SHP77 treated with DMSO at 0.1 percent for 48 hours (cell line): ENCODE data around the gene IFI35.
"Not testable (repeated sequence)": the region's sequence is repeated elsewhere in the genome, so short reads cannot be mapped to it uniquely, and the experiment has no call there.

ENCODE experiments used
- DNase-seq: peaks from one replicate; lab custom pipeline; 2025; lab: John Stamatoyannopoulos, UW

IFI35 gene

DNA sequence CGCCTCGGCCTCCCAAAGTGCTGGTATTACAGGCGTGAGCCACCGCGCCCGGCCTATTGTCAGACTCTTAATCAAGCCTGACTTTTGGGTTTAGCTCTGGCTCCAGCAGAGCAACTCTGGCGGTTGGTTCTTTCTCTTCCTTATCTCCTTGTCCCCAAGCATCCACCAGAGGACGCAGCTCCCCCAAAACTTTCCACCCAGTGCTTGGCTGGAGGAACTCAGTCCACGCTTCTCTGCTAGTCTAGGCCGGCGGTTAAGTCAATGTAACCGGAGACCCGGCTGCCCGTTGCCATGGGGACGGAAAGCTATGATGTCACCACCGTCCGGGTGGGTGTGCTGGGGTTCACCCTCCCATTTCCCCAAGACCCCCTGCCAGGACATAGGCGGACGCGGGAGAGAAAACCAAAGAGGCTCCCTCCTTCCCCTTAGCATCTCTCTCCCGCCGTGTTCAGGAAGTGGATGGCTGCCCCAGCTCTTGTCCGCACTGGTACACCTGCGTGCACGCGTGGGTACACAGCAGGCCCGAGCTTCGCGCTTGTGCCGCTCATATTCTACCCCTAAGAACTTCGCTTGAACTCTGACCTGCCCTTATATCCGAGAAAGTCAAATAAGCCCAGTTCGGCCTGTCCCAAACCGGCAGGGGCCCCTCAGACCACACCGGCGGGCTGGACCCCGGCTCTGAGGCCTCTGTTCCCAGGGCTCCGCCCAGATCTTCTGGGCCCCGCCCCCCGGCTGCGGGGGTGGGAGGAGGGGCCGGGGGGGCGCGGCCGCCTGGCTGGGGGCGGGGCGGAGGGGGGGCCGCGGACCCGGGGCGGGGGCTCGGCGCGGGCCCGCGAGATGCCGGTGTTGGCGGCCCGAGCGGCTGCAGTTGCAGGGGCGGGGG is 18.1 kb downstream of the IFI35 start, which contains the start of gene RND2:
Gene RND2, plus strand, starts transcription at position 825 of the 883 bp plus-strand sequence. CDS start 117 bp downstream, outside the sequence.
- peak; percentile 88 for DNase-seq

DNA sequence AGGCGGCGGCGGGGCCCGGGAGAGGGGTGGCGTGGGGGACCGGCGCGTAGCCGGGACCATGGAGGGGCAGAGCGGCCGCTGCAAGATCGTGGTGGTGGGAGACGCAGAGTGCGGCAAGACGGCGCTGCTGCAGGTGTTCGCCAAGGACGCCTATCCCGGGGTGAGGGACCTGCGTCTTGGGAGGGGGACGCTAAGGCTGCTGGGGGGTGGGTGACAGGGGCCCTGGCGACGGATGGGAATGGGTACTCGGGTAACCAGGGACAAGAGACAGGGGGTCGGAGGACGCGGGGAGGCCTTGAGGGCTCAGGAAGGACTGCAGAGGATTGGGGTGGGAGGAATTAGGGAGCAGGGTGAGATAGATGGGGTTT is 18.7 kb downstream of the IFI35 start:
- DNase-seq, result no peak

DNA sequence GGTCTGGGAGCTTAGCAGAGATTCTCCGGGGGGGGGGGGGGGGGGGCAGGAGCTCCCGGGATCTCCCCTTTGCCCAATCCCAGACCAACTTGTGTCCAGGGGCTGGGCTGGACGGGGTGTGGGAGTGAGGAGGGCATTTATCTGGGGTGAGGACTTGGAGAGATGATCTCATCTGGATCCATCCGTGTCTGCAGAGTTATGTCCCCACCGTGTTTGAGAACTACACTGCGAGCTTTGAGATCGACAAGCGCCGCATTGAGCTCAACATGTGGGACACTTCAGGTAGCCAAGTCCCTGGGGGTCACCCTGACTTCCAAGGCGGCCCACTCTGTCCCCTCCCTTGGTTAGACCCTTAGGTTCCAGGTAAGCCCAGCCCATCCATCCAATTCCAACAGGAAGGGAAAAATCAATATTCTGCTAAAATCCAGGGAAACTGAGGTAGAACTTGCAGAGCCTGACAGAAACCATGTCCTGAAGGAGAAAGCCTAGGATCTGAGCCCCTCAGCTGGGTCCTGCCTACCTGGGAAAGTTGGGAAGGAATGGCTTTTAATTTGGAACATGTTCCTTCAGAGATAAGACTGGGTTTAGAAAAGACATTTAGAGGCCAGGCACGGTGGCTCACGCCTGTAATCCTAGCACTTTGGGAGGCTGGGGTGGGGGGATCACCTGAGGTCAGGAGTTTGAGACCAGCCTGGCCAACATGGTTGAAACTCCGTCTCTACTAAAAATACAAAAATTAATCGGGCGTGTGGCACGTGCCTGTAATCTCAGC is 19.4 kb downstream of the IFI35 start:
- DNase-seq, result no peak

- DNase-seq, result no peak
Measured at GRCh38 chr17:43026595-43026994, 20.0 kb downstream of the IFI35 start.

- DNase-seq, result no peak
Measured at GRCh38 chr17:43027091-43028032, 20.8 kb downstream of the IFI35 start.

GRCh38 chr17:43028221-43028861 is 21.8 kb downstream of the IFI35 start:
- no peak for DNase-seq

DNA sequence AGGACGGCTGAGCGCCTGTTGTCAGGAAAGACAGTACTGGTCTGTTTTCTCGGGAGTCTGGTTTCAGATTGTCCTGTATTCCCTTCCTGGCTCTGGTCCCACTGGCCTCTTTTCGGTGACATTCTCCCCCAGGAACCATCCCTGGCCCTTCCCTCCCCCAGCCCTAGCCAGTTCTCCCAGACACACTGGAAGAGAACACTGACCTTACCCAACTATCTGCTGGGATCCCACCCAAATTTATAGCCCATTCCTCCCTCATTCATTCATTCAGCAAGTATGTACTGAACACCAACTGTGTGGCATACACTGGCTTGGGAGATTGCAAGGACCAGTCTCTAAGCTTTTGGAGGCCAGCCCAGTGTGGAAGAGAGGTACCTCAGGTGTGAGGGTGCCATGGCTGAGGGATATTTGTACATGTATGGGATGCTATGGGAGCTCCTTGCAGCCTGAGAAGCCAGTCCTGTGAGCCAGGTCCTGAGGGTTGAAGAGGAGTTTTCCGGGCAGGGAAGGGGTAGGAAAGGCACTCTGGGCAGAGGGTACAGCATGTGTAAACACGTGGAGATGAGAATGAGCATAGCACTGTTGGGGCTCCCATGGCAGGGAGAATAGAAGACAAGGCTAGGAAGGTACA is 23.7 kb downstream of the IFI35 start:
- DNase-seq, result no peak

GRCh38 chr17:43031666-43032065 is 25.1 kb downstream of the IFI35 start:
- no peak for DNase-seq

GRCh38 chr17:43033948-43034881 is 27.6 kb downstream of the IFI35 start:
- DNase-seq, result no peak

DNA sequence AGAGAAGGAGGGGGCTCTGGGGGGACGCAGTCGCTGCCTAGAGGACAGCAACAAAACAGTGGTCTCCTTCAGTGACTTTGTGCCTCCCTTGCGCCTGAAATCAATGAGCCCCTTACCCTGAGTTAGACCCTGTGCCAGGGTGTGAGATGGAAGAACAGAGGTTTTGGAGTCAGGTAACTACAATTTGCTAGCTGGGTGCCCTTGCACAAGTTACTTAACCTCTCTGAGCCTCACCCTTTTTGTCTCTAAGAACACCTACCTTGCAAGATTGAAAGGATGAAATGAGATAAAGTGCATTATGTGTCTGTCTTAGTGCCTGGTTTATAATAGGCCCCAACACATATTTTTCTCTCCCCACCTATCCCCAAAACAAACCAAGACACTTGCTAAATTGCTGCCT is 28.3 kb downstream of the IFI35 start:
- no peak for DNase-seq

DNA sequence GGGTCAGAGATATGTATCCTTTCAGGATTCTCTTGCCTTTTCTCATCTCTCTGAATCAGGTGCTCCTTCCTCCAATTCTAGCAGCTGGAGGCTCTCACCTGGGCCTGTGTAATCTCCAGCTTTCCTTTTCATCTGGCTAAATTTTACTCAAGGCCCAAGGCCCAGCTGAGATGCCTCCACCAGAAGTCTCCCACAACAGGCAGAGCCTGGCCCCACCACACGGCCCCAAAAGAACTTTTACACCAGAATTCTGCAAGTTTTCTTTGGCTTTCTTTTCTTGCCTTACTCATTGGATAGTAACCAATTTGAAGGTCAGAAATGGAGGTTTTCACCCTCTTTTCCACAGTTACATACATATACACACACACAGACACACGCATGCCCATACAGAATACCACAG is 33.1 kb downstream of the IFI35 start:
- no peak for DNase-seq

- no peak for DNase-seq
Measured at GRCh38 chr17:43040655-43041054, 34.1 kb downstream of the IFI35 start.

DNA sequence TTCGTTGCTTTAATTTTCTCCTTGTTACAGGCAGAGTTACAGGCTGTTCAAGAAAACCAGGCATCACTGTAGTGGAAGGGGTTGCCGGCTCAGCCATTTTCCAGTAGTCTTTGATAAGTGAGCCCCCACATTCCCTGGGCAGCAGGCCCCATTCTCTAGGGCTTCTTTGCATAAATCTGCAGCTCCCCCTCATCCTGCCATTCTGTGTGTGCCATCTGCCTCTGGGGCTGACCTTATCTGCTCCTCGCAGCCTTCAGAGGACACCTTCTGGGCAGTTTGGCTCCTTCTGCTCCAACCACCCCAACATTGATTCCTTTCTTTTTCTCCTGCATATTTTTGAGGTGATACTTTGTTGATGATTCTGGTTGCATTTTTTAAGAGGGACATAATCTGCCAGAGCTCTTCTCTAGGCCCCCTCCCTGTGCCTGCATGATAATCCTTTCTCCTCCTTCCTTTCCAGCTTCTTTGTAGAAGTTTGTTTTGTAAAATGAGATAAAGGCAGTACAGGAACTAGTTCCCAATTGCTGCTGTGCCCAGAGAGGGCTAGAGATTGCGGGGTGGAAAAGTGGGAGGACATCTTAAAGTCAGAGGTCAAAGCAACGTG is 35.5 kb downstream of the IFI35 start:
- no peak for DNase-seq

DNA sequence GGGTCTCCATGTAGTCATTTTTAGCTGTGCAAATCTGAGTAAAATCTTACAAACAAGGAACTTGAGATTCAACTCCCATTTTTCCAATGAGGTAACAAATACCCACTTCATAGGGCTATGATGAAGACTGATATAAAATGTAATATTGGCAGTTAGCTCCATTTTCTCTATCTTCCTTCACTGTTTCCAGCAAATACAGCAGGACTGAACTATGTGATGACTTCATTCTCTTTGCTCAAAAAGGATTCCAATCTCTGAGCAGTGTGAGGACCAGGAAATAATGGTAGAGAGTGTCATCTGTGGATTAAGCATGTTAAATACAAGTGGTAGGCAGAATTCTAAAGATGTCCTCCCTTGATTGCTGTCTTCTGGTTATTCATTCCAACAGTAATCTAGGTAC is 36.7 kb downstream of the IFI35 start:
- DNase-seq, result no peak

- DNase-seq, result no peak
Measured at GRCh38 chr17:43044024-43044423, 37.4 kb downstream of the IFI35 start.

DNA sequence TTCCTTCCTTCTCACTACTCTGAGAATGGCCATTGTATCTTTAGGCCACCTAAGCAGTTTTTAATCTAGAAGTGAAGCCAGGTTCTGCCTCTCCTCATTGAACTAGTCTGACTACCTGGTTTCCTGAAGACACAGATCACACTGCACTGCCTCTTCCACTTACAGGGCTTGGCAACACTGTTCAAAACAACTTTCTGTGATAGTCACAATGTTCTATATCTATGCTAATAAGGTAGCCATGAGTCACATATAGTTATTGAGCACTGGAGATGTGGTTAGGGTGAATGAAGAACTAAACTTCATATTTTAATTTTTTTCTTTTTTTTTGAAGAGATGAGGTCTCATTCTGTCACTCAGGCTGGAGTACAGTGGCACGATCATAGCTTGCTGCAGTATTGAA is 45.4 kb downstream of the IFI35 start:
- no peak for DNase-seq

- not testable (repeated sequence) for DNase-seq
Measured at GRCh38 chr17:43053008-43053407, 46.4 kb downstream of the IFI35 start.

GRCh38 chr17:43056051-43056450 is 49.5 kb downstream of the IFI35 start:
- DNase-seq, result no peak

- DNase-seq, result no peak
Measured at GRCh38 chr17:43062984-43063638, 56.5 kb downstream of the IFI35 start.
